Bone marrow (tissue), 2 donors: ENCODE measurements around the gene TNFRSF25.

Experiments
- DNase-seq, 2 donors: peaks; one replicate each; lab custom pipeline; 2025; lab: John Stamatoyannopoulos, UW

The TNFRSF25 gene

DNA sequence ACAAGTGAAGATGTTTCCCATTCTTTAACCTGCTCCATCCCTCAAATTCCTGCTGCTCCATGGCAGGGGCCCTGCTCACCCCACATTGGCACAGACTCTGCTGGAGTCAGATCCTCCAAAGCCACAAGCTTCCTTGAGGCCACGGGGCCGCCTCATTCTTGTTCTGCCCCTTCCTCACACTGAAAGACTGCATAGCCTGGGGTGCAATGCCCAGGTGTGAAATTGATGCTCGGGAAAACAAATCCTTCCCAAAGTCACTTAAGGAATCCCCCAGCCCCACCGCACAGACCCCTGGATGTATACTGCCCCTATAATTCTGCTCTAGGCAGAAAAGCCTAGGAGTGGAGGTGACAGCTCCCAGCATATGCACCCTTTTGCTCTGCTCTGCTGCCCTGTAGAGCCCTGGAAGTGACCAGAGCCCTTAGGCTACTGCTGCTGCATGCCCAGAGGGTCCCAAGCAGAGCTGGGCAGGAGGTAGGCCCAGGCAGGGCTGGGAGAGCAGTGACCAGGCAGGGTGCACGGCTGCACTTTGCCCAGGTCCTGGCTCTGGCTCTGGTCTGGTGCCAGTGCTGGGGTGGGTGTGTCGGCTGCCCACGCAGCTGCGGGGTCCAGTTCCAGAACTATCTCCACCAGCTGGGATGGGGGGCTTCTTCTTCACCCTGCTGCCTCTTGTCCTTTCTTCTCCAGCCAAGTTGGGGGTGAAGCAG, 47.9 kb downstream of the TNFRSF25 start:
- DNase-seq, result no peak

DNA sequence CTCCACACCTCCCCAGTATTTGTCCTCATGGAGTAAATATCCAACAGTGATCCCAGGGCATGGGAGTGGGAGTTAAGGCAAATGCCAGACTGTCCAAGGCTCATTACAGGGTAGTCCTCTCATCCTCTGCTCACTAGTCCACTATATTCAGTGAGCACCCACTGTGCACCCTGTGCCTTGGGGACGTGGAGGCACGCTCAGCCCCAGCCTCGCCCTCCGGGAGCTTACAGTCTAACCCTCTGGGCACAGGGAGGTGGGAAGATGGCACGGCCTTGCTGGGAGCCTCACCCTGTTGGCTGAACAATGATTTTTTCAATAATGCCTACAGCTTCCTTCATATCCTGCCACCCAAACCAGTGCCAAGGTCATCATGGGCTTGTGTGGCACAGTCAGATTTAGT, 49.1 kb downstream of the TNFRSF25 start:
- no peak for DNase-seq

DNA sequence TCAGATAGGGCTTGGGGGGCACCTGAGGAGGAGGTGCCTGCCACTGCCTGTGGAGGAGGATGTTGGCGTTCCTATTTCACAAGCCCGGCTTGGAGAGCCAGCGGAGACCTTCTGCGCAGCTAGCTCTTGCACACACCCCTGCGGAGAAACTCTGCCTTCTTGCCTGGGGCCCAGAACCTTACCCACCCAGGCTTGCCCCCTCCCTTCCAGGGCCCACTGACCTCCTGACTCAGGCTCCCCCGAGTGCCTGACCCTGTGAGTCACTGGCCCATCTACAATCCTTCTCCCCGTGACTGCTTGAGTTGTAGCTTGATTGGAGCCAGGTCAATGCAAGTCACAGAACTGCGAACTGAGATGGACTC, 49.7 kb downstream of the TNFRSF25 start:
- no peak for DNase-seq

DNA sequence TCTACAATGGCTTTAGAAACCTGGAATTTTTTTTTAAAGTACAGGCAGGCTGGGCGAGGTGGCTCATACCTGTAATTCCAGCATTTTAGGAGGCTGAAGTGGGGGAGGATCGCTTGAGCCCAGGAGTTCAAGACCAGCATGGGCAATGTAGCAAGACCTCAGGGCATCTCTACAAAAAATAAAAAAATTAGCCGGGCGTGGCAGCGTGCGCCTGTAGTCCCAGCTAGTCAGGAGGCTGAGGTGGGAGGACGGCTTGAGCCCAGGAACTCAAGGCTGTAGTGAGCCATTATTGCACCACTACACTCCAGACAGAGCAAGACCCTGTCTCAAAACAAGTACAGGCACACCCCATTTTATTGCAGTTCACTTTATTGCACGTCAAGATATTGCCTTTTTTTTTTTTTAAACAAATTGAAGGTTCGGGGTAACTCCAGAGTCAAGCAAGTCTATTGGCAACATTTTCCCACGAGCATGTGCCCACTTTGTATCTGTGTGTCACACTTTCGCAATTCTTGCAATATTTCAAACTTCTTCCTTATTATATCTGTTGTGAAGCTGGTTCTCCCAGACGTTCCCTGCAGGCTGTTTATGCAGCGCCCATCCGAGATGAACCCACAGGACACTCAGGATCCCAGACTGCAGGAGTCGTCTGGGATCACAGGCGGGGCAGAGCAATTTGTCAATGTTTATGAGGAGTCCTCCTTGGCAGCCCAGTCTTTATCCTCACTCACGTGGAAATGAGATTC, 50.9 kb downstream of the TNFRSF25 start:
- DNase-seq, result no peak

DNA sequence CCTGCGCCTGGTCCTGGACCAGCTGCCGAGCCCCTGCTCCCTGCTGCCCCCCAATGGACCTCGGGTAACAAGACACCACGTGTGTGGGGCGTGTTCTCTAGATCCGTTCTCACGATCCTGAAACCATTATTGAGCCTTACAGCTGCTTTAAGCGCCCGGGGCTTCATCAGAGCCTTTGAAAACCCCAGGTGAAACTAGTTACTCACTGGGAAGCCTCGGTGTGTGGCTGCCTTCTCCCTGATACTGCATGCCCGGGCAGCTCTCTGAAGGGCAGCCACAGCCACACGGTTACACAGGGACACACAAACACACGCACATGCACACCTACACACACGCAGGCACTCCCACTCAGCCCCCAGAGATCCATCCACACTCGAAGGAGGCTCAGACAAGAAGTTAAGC, 51.5 kb downstream of the TNFRSF25 start:
- DNase-seq, result peak in 1 of 2 donors; percentile 54

DNA sequence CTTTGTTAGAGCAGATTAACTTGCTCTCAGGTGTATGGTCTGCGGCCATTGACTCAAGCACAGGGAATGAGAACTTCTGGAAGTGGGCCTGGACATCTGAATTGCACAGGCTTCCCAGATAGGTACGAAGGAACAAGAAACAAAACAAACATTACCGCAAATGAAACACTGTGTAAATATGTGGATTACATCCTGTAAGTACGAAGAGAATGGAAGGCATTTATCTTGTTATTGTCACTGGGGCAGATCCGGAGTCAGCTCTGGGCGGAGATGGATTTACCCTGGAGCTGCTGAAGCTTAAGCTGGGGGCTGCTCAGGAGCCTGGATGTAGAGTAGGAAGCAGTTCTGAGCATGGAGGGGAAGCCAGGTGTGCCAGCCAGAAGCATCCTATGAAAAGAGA, 53.1 kb downstream of the TNFRSF25 start:
- no peak for DNase-seq
